GM12878 (cell line): Measurements from ENCODE around the gene LEF1.

ENCODE experiments used
- RELA ChIP-seq: fragments of 450-650 bp; IDR thresholded peaks from 2 replicates; pipeline ENCODE4 v1.8.0; 2014; ENCODE audit warnings: borderline replicate concordance; ENCODE audit not compliant: partially characterized antibody
- SRF ChIP-seq, 2 experiments: IDR thresholded peaks; 2 replicates each; pipeline ENCODE4 v1.6.1; 2011; ENCODE audit warnings: low read depth in 2 of 2, low read length in 2 of 2, mild to moderate bottlenecking in 1 of 2, moderate library complexity in 1 of 2
- TF ChIP-seq, protein P1 (sequence below), 3 experiments: IDR thresholded peaks in 2 of 3; conservative IDR thresholded peaks in 1 of 3; 2 replicates each; pipeline ENCODE4 v1.5.1; 2011; ENCODE audit warnings: low read depth in 3 of 3, low read length in 3 of 3, mild to moderate bottlenecking in 3 of 3, control low read depth in 2 of 3, moderate library complexity in 2 of 3, inconsistent platforms in 1 of 3, mixed read lengths in 1 of 3; ENCODE audit not compliant: control insufficient read depth in 2 of 3, insufficient read depth in 1 of 3; ENCODE audit errors: extremely low read depth in 1 of 3

DNA sequence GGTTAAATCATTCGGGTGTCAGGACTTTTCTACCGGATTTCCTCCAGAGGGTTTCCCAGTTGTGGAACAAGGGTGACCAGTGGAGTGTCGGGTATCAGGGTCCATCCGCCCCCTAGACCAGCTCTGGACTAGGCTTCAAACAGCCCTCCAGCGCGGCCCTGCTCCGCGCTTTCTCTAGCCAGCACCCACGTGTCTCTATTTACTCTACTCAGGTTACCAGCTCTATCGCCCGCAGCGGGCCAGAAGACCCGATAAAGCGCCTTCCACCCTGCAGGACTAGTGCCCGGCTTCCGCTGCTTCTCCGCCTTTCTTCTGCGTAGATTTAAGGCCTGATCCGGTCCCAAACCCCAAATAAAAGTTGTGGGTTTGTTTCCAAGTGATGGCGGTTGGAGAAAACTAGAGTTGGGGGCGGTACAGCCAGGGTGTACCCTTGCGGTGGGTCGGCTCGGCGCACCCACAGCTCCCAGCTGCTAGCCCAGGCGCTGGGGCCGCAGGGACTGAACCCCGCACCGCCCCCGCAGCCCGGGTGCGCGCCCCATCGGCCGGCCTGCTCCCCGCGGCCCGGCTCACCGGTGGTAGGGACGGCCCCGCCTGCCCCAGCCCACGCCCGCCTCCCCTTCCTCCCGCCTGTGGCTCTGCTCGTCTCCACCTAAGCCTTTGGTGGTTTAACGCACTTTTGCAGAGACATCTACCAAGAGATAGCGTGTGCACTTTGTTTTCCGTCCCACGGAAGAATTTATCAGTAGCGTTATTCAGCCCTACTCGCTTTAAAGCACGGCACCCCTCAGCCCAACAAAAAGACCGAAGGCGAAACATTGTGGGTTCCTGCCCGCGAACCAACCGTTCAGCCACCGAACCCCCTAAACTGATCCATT, 2.1 kb downstream of the LEF1 start:
- TF ChIP-seq, protein P1, sequence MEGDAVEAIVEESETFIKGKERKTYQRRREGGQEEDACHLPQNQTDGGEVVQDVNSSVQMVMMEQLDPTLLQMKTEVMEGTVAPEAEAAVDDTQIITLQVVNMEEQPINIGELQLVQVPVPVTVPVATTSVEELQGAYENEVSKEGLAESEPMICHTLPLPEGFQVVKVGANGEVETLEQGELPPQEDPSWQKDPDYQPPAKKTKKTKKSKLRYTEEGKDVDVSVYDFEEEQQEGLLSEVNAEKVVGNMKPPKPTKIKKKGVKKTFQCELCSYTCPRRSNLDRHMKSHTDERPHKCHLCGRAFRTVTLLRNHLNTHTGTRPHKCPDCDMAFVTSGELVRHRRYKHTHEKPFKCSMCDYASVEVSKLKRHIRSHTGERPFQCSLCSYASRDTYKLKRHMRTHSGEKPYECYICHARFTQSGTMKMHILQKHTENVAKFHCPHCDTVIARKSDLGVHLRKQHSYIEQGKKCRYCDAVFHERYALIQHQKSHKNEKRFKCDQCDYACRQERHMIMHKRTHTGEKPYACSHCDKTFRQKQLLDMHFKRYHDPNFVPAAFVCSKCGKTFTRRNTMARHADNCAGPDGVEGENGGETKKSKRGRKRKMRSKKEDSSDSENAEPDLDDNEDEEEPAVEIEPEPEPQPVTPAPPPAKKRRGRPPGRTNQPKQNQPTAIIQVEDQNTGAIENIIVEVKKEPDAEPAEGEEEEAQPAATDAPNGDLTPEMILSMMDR (IDR thresholded peaks at IDR 0.05 in 2 of 3, conservative IDR thresholded peaks at IDR 0.05 in 1 of 3; ENCODE audit: control insufficient read depth in 2 of 3, extremely low read depth in 1 of 3, insufficient read depth in 1 of 3, low read depth in 3 of 3, low read length in 3 of 3) = no peak
- TF ChIP-seq SRF (IDR thresholded peaks at IDR 0.05; ENCODE audit: low read depth in 2 of 2, low read length in 2 of 2) (no peak), RELA (no peak)
